Measurements from ENCODE around the gene VEGFC. TPM values are rescaled to one million over a fixed set of nuclear protein-coding genes. Genes with fewer than 3 reads are reported as not detected.

The VEGFC gene
- polyA plus RNA-seq, 1 of the 3 experiments (the other 2 are of a cell fraction), result 81.9 TPM

- H3K4me3 ChIP-seq (ENCODE audit: low read depth in 2 of 2, low read length in 1 of 2), result no peak overlapping the region
- WGBS (ENCODE audit: low lambda C conversion rate), result 29% methylated on average over 3 of the region's 3 CpGs
- DNase-seq, result no peak
- H4K20me1 ChIP-seq (ENCODE audit: insufficient read depth), result no peaks in the 10 kb centered on the region
- no peaks in the 10 kb centered on the region for H3K9me3 ChIP-seq
- POLR2A ChIA-PET, result no interaction called here
- no peaks in the 10 kb centered on the region for H3K27me3 ChIP-seq (ENCODE audit: insufficient read depth)
- no peak overlapping the region for H2AFZ ChIP-seq (ENCODE audit: low read depth)
- H3K4me1 ChIP-seq (ENCODE audit: control insufficient read depth in 1 of 2, insufficient read depth in 2 of 2, low read depth in 1 of 2, low read length in 1 of 2), result no peaks in the 10 kb centered on the region
- TF ChIP-seq TCF12 (IDR thresholded peaks at IDR 0.05) (0 out of 2 replicates have a peak, but pooled peaks have one; percentile 13), CHD2 (IDR thresholded peaks at IDR 0.05; ENCODE audit: low read length, partially characterized antibody) (no peak), REST (IDR thresholded peaks at IDR 0.05; ENCODE audit: low read depth, low read length) (no peak), FOSL2 (IDR thresholded peaks at IDR 0.05; ENCODE audit: borderline replicate concordance, low read depth) (peak; percentile 29; the same call in 1 of the 2 replicates), JUND (IDR thresholded peaks at IDR 0.05) (no peak; the same call in 1 of the 2 replicates), TAF1 (IDR thresholded peaks at IDR 0.05; ENCODE audit: borderline replicate concordance, low read depth, low read length) (no peak)
- no peaks in the 10 kb centered on the region for H3K36me3 ChIP-seq (replicated peaks in 1 of 2; ENCODE audit: control insufficient read depth in 1 of 2, insufficient read depth in 2 of 2, low read length in 1 of 2)
- H3F3A ChIP-seq (replicated peaks; ENCODE audit: insufficient read depth), result peaks cover 6% of the 10 kb centered on the region
- no peaks in the 10 kb centered on the region for H3K79me2 ChIP-seq (ENCODE audit: insufficient read depth)
- no peaks in the 10 kb centered on the region for H3K9me2 ChIP-seq
- CTCF ChIA-PET, result no interaction called here
- H3K27ac ChIP-seq (ENCODE audit: low read depth in 2 of 2, low read length in 1 of 2), result 0 out of 4 replicates have a peak overlapping the region, but pooled peaks of 1 of the 2 experiments have one; percentile 18
- H3K9ac ChIP-seq, result no peak overlapping the region
- H3K4me2 ChIP-seq, result no peak overlapping the region
These were observed 151.5 kb downstream of the VEGFC start for GRCh38 chr4:176641237-176641636.

GRCh38 chr4:176638992-176639391 lies 153.7 kb downstream of the VEGFC start:
- Histone ChIP-seq H3F3A (replicated peaks; ENCODE audit: insufficient read depth) (peaks cover 6% of the 10 kb centered on the region), H3K9me3 (no peaks in the 10 kb centered on the region), H3K4me2 (no peak overlapping the region), H3K4me3 (ENCODE audit: low read depth in 2 of 2, low read length in 1 of 2) (no peak overlapping the region), H3K36me3 (replicated peaks in 1 of 2; ENCODE audit: control insufficient read depth in 1 of 2, insufficient read depth in 2 of 2, low read length in 1 of 2) (no peaks in the 10 kb centered on the region), H4K20me1 (ENCODE audit: insufficient read depth) (no peaks in the 10 kb centered on the region), H3K4me1 (ENCODE audit: control insufficient read depth in 1 of 2, insufficient read depth in 2 of 2, low read depth in 1 of 2, low read length in 1 of 2) (peaks cover 0 to 7% of the 10 kb centered on the region in 2 experiments; a peak in 1 of 4 replicates), H3K9me2 (no peaks in the 10 kb centered on the region), H3K9ac (no peak overlapping the region), H3K27me3 (ENCODE audit: insufficient read depth) (no peaks in the 10 kb centered on the region), H3K79me2 (ENCODE audit: insufficient read depth) (no peaks in the 10 kb centered on the region), H3K27ac (ENCODE audit: low read depth in 2 of 2, low read length in 1 of 2) (no peak overlapping the region), H2AFZ (ENCODE audit: low read depth) (no peak overlapping the region)
- TF ChIP-seq RXRA (IDR thresholded peaks at IDR 0.05; ENCODE audit: borderline replicate concordance, low read depth), result no peak
- ChIA-PET POLR2A (no interaction called here), CTCF (no interaction called here)
- 31% methylated on average over 2 of the region's 2 CpGs for WGBS (ENCODE audit: low lambda C conversion rate)
- DNase-seq, result no peak

- H3K4me2 ChIP-seq, result no peak overlapping the region
- TF ChIP-seq USF2 (IDR thresholded peaks at IDR 0.05; ENCODE audit: borderline replicate concordance, low read depth, low read length) (no peak), JUND (IDR thresholded peaks at IDR 0.05) (no peak), CHD2 (IDR thresholded peaks at IDR 0.05; ENCODE audit: low read length, partially characterized antibody) (no peak), SIN3A (IDR thresholded peaks at IDR 0.05; ENCODE audit: borderline replicate concordance, low read depth, low read length) (no peak), USF1 (IDR thresholded peaks at IDR 0.05; ENCODE audit: borderline replicate concordance, low read depth) (no peak), TEAD4 (IDR thresholded peaks at IDR 0.05; ENCODE audit: borderline replicate concordance, insufficient read depth) (no peak), RXRA (IDR thresholded peaks at IDR 0.05; ENCODE audit: borderline replicate concordance, low read depth) (no peak), TAF1 (IDR thresholded peaks at IDR 0.05; ENCODE audit: borderline replicate concordance, low read depth, low read length) (no peak), EZH2phosphoT487 (IDR thresholded peaks at IDR 0.05; ENCODE audit: borderline replicate concordance, low read depth) (no peak)
These were observed 156.4 kb downstream of the VEGFC start for GRCh38 chr4:176636292-176636691.

More at GRCh38 chr4:176636292-176636691, 156.4 kb downstream of the VEGFC start:
- Histone ChIP-seq H3K9me2 (no peaks in the 10 kb centered on the region), H3K9ac (no peak overlapping the region; the same call in 1 of the 2 replicates), H2AFZ (ENCODE audit: low read depth) (no peak overlapping the region), H3K9me3 (no peaks in the 10 kb centered on the region), H3K27me3 (ENCODE audit: insufficient read depth) (no peaks in the 10 kb centered on the region), H3K79me2 (ENCODE audit: insufficient read depth) (no peaks in the 10 kb centered on the region), H3K4me3 (ENCODE audit: low read depth in 2 of 2, low read length in 1 of 2) (no peak overlapping the region), H3K27ac (ENCODE audit: low read depth in 2 of 2, low read length in 1 of 2) (peak overlapping the region in 1 of 2 experiments; percentile 50; a peak in 2 of 4 replicates), H3F3A (replicated peaks; ENCODE audit: insufficient read depth) (peaks cover 6% of the 10 kb centered on the region), H3K36me3 (replicated peaks in 1 of 2; ENCODE audit: control insufficient read depth in 1 of 2, insufficient read depth in 2 of 2, low read length in 1 of 2) (no peaks in the 10 kb centered on the region), H3K4me1 (ENCODE audit: control insufficient read depth in 1 of 2, insufficient read depth in 2 of 2, low read depth in 1 of 2, low read length in 1 of 2) (peaks cover 0 to 7% of the 10 kb centered on the region in 2 experiments; a peak in 1 of 4 replicates), H4K20me1 (ENCODE audit: insufficient read depth) (no peaks in the 10 kb centered on the region)
- ChIA-PET POLR2A (no interaction called here), CTCF (no interaction called here)
- WGBS (ENCODE audit: low lambda C conversion rate), result 0% methylated on average over 1 of the region's 1 CpG
- DNase-seq, result no peak

All from SK-N-SH (cell line).